HCT116 (cell line): ENCODE results near the gene ZDHHC14.

Experiments
- ATF3 ChIP-seq: IDR thresholded peaks from 2 replicates; pipeline ENCODE4 v1.6.1; 2012
- CTCF ChIP-seq, 3 experiments: fragments of 200-600 bp in 1 of 3; sonication (generic) in 1 of 3; IDR thresholded peaks in 2 of 3; conservative IDR thresholded peaks in 1 of 3; 2 replicates each; pipeline ENCODE4 v1.5.1; 2012 to 2017; ENCODE audit warnings: low read depth in 2 of 3, low read length in 2 of 3, antibody characterized with exemption in 1 of 3, borderline replicate concordance in 1 of 3, control low read depth in 1 of 3, mild to moderate bottlenecking in 1 of 3, mixed read lengths in 1 of 3, mixed run types in 1 of 3, moderate library complexity in 1 of 3; ENCODE audit not compliant: insufficient read depth in 1 of 3
- EZH2 ChIP-seq: fragments of 200-600 bp; sonication (generic); IDR thresholded peaks from 2 replicates; pipeline ENCODE4 v1.6.1; 2017; ENCODE audit warnings: antibody characterized with exemption, mixed run types
- EZH2phosphoT487 ChIP-seq: fragments of 200-600 bp; IDR thresholded peaks from 2 replicates; pipeline ENCODE4 v1.6.1; 2018; ENCODE audit warnings: antibody characterized with exemption, borderline replicate concordance
- JUND ChIP-seq: IDR thresholded peaks from 2 replicates; pipeline ENCODE4 v1.6.1; 2012
- MAX ChIP-seq: IDR thresholded peaks from 2 replicates; pipeline ENCODE4 v1.6.1; 2012
- POLR2A ChIP-seq: IDR thresholded peaks from 2 replicates; pipeline ENCODE4 v1.7.0; 2011; ENCODE audit warnings: borderline replicate concordance; ENCODE audit not compliant: insufficient read depth, insufficient read length; ENCODE audit errors: extremely low read depth
- POLR2AphosphoS5 ChIP-seq: IDR thresholded peaks from 2 replicates; pipeline ENCODE4 v1.6.1; 2011; ENCODE audit warnings: mild to moderate bottlenecking, low read depth, low read length, moderate library complexity
- REST ChIP-seq: IDR thresholded peaks from 2 replicates; pipeline ENCODE4 v1.6.1; 2012; ENCODE audit warnings: low read depth
- YY1 ChIP-seq: IDR thresholded peaks from 2 replicates; pipeline ENCODE4 v1.6.1; 2011; ENCODE audit warnings: low read length, low read depth, moderate library complexity, mild to moderate bottlenecking; ENCODE audit not compliant: insufficient replicate concordance; ENCODE audit errors: extremely low read depth
- ZFX ChIP-seq: fragments of 450-650 bp; IDR thresholded peaks from 2 replicates; pipeline ENCODE4 v1.6.1; 2017
- ZNF274 ChIP-seq: fragments of 200-500 bp; sonication (Bioruptor generic); IDR thresholded peaks from 2 replicates; pipeline ENCODE4 v1.6.1; 2014; ENCODE audit warnings: mild to moderate bottlenecking, low read depth, low read length, inconsistent platforms

GRCh38 chr6:157403686-157404051, 22.7 kb downstream of the ZDHHC14 start:
- no peak for TF ChIP-seq POLR2AphosphoS5
- no peak for TF ChIP-seq CTCF (IDR thresholded peaks at IDR 0.05 in 2 of 3, conservative IDR thresholded peaks at IDR 0.05 in 1 of 3; ENCODE audit: borderline replicate concordance in 1 of 3, insufficient read depth in 1 of 3, low read depth in 2 of 3, low read length in 2 of 3)
- TF ChIP-seq POLR2A = no peak
- TF ChIP-seq EZH2 = no peak
- no peak for TF ChIP-seq REST
- TF ChIP-seq ZFX = no peak
- no peak for TF ChIP-seq EZH2phosphoT487
- no peak for TF ChIP-seq MAX
- TF ChIP-seq JUND = no peak
- TF ChIP-seq YY1 = no peak
- TF ChIP-seq ATF3 = no peak
- no peak for TF ChIP-seq ZNF274
